HG03342 (cell line): ENCODE results near the gene HOXD3.

Source experiments
- ATAC-seq: cut with Tn5 transposase; IDR thresholded peaks from one replicate; pipeline ENCODE4 v1.9.1; 2021; ENCODE audit warnings: mild to moderate bottlenecking, moderate library complexity; ENCODE audit not compliant: unreplicated experiment

The HOXD3 gene

GRCh38 chr2:176202491-176202890 is 45.4 kb downstream of the HOXD3 start:
- no peak for ATAC-seq

GRCh38 chr2:176205126-176205525 is 48.0 kb downstream of the HOXD3 start:
- no peak for ATAC-seq

GRCh38 chr2:176206136-176206535 is 49.0 kb downstream of the HOXD3 start:
- no peak for ATAC-seq

- ATAC-seq, result no peak
Observed at GRCh38 chr2:176206682-176207081, 49.6 kb downstream of the HOXD3 start.

GRCh38 chr2:176211110-176211509 is 54.0 kb downstream of the HOXD3 start:
- ATAC-seq, result no peak

DNA sequence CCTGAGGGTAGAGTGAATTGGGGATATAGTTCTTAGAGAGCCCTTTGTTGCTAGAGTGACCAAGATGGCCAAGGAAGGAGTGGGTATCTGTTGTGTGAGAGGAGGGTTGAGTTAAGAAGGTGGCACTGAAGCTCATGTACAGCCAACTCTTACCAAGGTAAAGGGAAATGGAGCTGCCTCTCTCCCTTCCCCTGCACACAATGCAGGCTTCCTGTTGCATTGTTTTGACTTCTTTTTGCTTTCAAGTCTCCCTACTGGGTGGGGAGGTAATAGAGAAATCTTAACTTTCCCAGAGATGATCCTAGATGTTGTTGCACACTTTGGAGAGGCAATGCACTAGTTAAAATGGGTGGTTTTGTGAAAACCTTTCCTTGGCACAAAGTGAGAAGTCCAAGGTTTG is 55.2 kb downstream of the HOXD3 start:
- no peak for ATAC-seq

DNA sequence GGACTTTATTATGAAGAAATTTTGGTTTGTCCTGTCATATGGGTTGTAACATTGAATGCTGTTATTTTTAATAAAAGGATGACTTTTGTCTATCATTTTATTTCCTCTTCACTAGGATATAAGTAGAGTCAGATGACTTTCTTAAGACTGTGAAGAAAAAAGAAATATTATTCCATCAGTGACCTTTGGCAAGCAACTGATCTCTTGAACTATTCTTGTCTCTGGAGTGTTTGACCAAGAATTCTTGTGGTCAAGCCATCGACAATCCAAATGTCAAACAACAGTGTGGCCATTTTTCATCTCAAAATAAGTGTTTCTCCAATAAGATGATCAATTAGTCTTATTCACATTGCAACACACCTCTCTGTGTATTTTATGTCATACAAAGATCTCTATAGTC is 56.3 kb downstream of the HOXD3 start:
- ATAC-seq, result no peak
